Measurements from ENCODE around the gene GPC6.

DNA sequence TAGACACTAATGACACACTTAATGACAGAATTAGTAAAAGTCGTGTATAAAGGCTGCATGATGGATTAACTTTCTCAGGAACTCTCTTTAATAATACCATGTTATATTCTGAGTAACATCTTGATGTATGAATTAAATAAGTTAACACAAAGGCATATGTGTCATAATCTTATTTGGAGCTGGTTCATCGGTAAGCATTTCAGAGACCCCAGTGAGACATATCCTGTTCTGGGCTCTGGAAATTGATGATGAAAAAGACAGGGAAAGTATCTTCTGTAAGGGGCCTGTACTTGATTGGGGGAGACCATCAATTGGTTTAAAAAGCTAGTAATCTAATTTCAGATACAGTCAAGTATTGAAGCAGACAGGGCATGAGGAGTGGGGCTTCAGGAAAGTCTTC lies 547.9 kb downstream of the GPC6 start:
- TF ChIP-seq, protein P1, sequence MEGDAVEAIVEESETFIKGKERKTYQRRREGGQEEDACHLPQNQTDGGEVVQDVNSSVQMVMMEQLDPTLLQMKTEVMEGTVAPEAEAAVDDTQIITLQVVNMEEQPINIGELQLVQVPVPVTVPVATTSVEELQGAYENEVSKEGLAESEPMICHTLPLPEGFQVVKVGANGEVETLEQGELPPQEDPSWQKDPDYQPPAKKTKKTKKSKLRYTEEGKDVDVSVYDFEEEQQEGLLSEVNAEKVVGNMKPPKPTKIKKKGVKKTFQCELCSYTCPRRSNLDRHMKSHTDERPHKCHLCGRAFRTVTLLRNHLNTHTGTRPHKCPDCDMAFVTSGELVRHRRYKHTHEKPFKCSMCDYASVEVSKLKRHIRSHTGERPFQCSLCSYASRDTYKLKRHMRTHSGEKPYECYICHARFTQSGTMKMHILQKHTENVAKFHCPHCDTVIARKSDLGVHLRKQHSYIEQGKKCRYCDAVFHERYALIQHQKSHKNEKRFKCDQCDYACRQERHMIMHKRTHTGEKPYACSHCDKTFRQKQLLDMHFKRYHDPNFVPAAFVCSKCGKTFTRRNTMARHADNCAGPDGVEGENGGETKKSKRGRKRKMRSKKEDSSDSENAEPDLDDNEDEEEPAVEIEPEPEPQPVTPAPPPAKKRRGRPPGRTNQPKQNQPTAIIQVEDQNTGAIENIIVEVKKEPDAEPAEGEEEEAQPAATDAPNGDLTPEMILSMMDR (IDR thresholded peaks at IDR 0.05; ENCODE audit: low read depth, low read length): no peak
- no peak for TF ChIP-seq EZH2phosphoT487 (IDR thresholded peaks at IDR 0.05; ENCODE audit: low read depth)
